22Rv1 (cell line): Measurements from ENCODE around the gene ZDHHC11B.
"Not testable (repeated sequence)": the region's sequence is repeated elsewhere in the genome, so short reads cannot be mapped to it uniquely, and the experiment has no call there.

Experiments
- CTCF ChIP-seq: fragments of 450-650 bp; IDR thresholded peaks from 2 replicates; pipeline ENCODE4 v1.5.1; 2017; ENCODE audit warnings: mild to moderate bottlenecking
- ZFX ChIP-seq: fragments of 450-650 bp; IDR thresholded peaks from 2 replicates; pipeline ENCODE4 v1.6.1; 2017; ENCODE audit warnings: antibody characterized with exemption, borderline replicate concordance

GRCh38 chr5:787857-788233, 3.3 kb upstream of the ZDHHC11B start:
- TF ChIP-seq CTCF, ZFX: not testable (repeated sequence)
